ENCODE data around the gene PACS2. TPM values are rescaled to one million over a fixed set of nuclear protein-coding genes. Genes with fewer than 3 reads are reported as not detected.

Gene PACS2
- total RNA-seq, 1 donor from 2014 or later = 263 TPM

DNA sequence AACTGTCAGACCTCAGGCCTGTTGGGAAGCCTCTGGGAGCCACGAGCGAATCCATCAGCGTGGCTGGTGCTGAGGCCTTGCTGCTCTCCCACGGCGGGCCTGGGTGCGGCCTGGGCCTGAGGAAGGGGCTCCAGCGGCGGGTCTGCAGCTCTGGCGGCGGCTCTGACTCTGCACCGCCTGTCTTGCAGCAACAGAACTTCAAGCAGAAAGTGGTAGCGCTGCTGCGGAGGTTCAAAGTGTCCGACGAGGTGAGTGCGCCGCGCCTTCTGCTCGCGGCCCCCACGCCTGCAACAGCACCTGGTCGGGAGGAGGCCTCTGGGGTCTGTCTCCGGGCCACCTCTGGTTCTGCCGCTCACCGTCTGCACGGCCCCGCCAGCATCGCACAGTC lies 55.1 kb downstream of the PACS2 start:
- H3K9me3 Mint-ChIP-seq (ENCODE audit: unreplicated experiment) = peaks cover 7% of the 10 kb centered on the region
- H3K27me3 Mint-ChIP-seq (ENCODE audit: unreplicated experiment) = peaks cover 2% of the 10 kb centered on the region
- H3K36me3 Mint-ChIP-seq (ENCODE audit: unreplicated experiment) = no peaks in the 10 kb centered on the region
- TF ChIP-seq, protein P1, sequence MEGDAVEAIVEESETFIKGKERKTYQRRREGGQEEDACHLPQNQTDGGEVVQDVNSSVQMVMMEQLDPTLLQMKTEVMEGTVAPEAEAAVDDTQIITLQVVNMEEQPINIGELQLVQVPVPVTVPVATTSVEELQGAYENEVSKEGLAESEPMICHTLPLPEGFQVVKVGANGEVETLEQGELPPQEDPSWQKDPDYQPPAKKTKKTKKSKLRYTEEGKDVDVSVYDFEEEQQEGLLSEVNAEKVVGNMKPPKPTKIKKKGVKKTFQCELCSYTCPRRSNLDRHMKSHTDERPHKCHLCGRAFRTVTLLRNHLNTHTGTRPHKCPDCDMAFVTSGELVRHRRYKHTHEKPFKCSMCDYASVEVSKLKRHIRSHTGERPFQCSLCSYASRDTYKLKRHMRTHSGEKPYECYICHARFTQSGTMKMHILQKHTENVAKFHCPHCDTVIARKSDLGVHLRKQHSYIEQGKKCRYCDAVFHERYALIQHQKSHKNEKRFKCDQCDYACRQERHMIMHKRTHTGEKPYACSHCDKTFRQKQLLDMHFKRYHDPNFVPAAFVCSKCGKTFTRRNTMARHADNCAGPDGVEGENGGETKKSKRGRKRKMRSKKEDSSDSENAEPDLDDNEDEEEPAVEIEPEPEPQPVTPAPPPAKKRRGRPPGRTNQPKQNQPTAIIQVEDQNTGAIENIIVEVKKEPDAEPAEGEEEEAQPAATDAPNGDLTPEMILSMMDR (IDR thresholded peaks at IDR 0.05; ENCODE audit: partially characterized antibody, unreplicated experiment) = no peak
- no peak for DNase-seq
- H3K4me3 Mint-ChIP-seq (ENCODE audit: unreplicated experiment) = no peak overlapping the region
- peaks cover 3% of the 10 kb centered on the region for H3K4me1 Mint-ChIP-seq (ENCODE audit: low read depth, unreplicated experiment)
- H3K27ac Mint-ChIP-seq (ENCODE audit: unreplicated experiment) = no peak overlapping the region

DNA sequence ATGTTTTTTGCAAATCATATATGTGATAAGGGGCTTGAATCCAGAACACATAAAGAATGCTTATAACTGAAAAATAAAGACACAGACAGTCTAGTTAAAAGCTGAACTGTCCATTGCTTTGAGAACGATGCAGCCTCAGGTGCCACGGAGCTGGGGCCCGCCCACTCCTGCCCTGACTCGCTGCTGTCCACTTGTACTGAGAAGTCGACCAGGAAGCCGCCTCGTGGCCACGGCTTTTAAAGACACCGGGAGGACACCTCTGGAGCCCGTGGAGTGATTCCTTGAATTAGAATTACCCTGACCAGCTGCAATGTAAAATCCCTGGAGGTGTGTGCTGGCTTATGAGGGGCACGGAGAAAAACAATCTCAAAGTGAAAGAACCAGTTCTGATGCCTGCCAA lies 59.8 kb downstream of the PACS2 start:
- no peaks in the 10 kb centered on the region for H3K36me3 Mint-ChIP-seq (ENCODE audit: unreplicated experiment)
- peaks cover 2% of the 10 kb centered on the region for H3K27me3 Mint-ChIP-seq (ENCODE audit: unreplicated experiment)
- no peak overlapping the region for H3K27ac Mint-ChIP-seq (ENCODE audit: unreplicated experiment)
- TF ChIP-seq, protein P1 (IDR thresholded peaks at IDR 0.05; ENCODE audit: partially characterized antibody, unreplicated experiment) = no peak
- H3K4me3 Mint-ChIP-seq (ENCODE audit: unreplicated experiment) = no peak overlapping the region
- peaks cover 12% of the 10 kb centered on the region for H3K9me3 Mint-ChIP-seq (ENCODE audit: unreplicated experiment)
- H3K4me1 Mint-ChIP-seq (ENCODE audit: low read depth, unreplicated experiment) = peaks cover 3% of the 10 kb centered on the region
- no peak for DNase-seq

DNA sequence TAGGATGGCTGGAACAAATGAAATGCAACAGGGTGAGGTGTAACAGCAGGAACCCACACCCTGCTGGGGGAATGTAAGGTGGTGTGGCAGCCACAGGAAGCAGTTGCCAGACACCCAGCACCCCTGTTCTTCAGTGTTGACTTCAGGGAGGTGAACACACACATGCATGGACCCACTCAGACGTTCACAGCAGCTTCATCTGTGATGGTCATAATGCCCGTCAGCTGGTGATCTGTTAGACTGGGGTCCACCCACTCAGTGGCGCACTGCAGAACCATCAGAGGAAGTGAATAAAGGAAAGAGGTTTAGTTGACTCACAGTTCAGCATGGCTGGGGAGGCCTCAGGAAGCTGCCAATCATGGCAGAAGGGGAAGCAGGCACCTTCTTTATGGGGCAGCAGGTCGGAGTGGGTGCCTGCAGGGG lies 61.1 kb downstream of the PACS2 start:
- Mint-ChIP-seq H3K27ac (ENCODE audit: unreplicated experiment) (no peak overlapping the region), H3K4me1 (ENCODE audit: low read depth, unreplicated experiment) (peaks cover 3% of the 10 kb centered on the region), H3K36me3 (ENCODE audit: unreplicated experiment) (no peaks in the 10 kb centered on the region), H3K27me3 (ENCODE audit: unreplicated experiment) (peaks cover 2% of the 10 kb centered on the region), H3K9me3 (ENCODE audit: unreplicated experiment) (peaks cover 10% of the 10 kb centered on the region), H3K4me3 (ENCODE audit: unreplicated experiment) (no peak overlapping the region)
- TF ChIP-seq, protein P1 (IDR thresholded peaks at IDR 0.05; ENCODE audit: partially characterized antibody, unreplicated experiment) = no peak
- no peak for DNase-seq

DNA sequence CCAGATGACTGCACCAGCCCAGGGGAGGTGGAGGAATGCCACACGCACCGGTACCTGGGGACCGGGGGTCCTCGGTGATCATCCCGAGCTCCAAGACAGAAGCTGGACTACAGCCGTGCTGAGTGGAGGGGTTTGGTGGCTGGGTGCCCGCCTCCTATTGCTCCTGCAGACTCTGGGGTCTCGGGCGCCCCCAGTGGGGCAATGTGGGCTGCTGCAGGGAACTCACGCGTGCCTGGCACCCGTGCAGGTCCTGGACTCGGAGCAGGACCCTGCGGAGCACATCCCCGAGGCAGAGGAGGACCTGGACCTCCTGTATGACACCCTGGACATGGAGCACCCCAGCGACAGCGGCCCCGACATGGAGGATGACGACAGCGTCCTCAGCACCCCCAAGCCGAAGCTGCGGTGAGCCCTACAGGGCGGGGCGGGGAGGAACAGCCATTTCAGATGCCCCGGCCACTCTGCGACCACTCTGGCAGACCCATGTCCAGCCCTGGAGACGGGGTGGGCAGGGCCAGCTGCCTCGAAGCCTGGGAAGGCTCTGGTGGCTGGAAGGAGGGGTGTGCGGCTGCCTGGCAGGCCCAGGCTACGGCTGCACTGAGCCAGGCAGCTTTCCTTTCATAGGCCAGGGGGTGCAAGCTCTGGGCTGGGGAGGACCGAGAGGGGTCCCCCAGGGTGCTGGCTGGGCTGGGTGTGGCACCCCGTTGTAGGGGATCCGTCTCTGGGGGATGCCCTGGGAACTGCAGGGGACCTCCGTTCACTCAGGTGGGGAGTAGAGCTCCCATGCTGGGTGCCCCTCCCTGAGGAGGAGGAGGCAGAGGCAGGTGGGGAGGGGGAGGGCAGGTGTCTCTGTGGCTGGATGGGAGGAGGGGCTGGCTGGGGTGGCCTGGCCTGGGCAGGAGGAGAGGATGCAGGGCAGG lies 62.2 kb downstream of the PACS2 start:
- TF ChIP-seq, protein P1 (IDR thresholded peaks at IDR 0.05; ENCODE audit: partially characterized antibody, unreplicated experiment) = no peak
- Mint-ChIP-seq H3K9me3 (ENCODE audit: unreplicated experiment) (peaks cover 8% of the 10 kb centered on the region), H3K4me3 (ENCODE audit: unreplicated experiment) (no peak overlapping the region), H3K4me1 (ENCODE audit: low read depth, unreplicated experiment) (no peaks in the 10 kb centered on the region), H3K36me3 (ENCODE audit: unreplicated experiment) (no peaks in the 10 kb centered on the region), H3K27ac (ENCODE audit: unreplicated experiment) (no peak overlapping the region), H3K27me3 (ENCODE audit: unreplicated experiment) (peaks cover 2% of the 10 kb centered on the region)
- no peak for DNase-seq

DNA sequence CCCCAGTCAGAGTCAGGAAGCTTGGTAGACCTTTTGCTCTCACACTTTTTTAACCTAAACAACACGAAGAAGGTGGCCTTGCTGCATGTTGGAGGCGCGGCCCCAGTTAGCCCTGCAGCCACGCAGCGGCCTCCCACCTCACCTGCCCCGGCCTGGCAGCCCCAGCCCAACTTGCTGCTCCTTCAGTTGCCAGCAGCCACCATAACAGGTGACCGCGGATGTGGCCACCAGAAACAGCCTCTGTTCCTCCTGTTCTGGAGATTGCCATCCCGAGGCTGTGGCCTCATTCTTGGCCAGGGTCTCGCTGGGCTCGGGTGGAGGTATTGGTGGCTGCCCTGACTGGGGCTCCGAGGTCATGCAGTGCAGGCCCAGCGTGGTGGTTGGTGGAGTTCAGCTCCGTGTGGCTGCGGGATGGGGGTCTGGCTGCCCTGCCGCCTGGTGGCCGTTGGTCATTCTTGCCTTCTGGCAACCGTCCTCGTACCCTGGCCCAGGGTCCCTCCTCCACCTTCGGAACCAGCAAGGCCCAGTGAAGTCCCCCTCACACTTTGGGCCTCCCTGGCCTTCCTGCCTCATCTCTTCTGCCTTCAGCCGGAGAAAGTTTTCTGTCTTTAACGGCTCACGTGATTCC lies 63.1 kb downstream of the PACS2 start:
- no peak overlapping the region for H3K4me3 Mint-ChIP-seq (ENCODE audit: unreplicated experiment)
- no peak overlapping the region for H3K27ac Mint-ChIP-seq (ENCODE audit: unreplicated experiment)
- TF ChIP-seq, protein P1 (IDR thresholded peaks at IDR 0.05; ENCODE audit: partially characterized antibody, unreplicated experiment) = no peak
- no peaks in the 10 kb centered on the region for H3K4me1 Mint-ChIP-seq (ENCODE audit: low read depth, unreplicated experiment)
- H3K27me3 Mint-ChIP-seq (ENCODE audit: unreplicated experiment) = peaks cover 4% of the 10 kb centered on the region
- H3K36me3 Mint-ChIP-seq (ENCODE audit: unreplicated experiment) = no peaks in the 10 kb centered on the region
- DNase-seq = no peak
- H3K9me3 Mint-ChIP-seq (ENCODE audit: unreplicated experiment) = peaks cover 8% of the 10 kb centered on the region

All from glutamatergic neuron (in vitro differentiated cells).